IPS-18a (cell line): ENCODE data around the gene TCEAL9.
"Not testable (repeated sequence)": the region's sequence is repeated elsewhere in the genome, so short reads cannot be mapped to it uniquely, and the experiment has no call there.

Experiments used
- H3K27ac ChIP-seq: one replicate; pipeline ENCODE4 v1.5.1; 2013; ENCODE audit warnings: low read length
- H3K27me3 ChIP-seq: one replicate; pipeline ENCODE4 v1.6.1; 2013; ENCODE audit warnings: mild to moderate bottlenecking, low read length; ENCODE audit not compliant: control insufficient read depth, insufficient read depth
- H3K36me3 ChIP-seq: one replicate; pipeline ENCODE4 v1.6.1; 2013; ENCODE audit warnings: low read depth, low read length; ENCODE audit not compliant: control insufficient read depth
- H3K4me1 ChIP-seq: one replicate; pipeline ENCODE4 v1.6.1; 2013; ENCODE audit warnings: low read depth, low read length; ENCODE audit not compliant: control insufficient read depth
- H3K4me3 ChIP-seq: one replicate; pipeline ENCODE4 v1.5.1; 2013; ENCODE audit warnings: low read length
- H3K9ac ChIP-seq: one replicate; pipeline ENCODE4 v1.6.1; 2013; ENCODE audit warnings: mild to moderate bottlenecking, low read length, moderate library complexity
- H3K9me3 ChIP-seq: one replicate; pipeline ENCODE4 v1.6.1; 2013; ENCODE audit warnings: low read depth, low read length; ENCODE audit not compliant: control insufficient read depth

TCEAL9 gene

GRCh38 chrX:103356858-103357257 is 552 bp downstream of the TCEAL9 start:
- peaks cover 8% of the 10 kb centered on the region for H3K36me3 ChIP-seq
- peak overlapping the region; percentile 94 for H3K9ac ChIP-seq
- peak overlapping the region; percentile 62 for H3K27ac ChIP-seq
- no peaks in the 10 kb centered on the region for H3K9me3 ChIP-seq
- no peaks in the 10 kb centered on the region for H3K27me3 ChIP-seq
- H3K4me1 ChIP-seq, result peaks cover 11% of the 10 kb centered on the region
- peak overlapping the region; percentile 94 for H3K4me3 ChIP-seq

GRCh38 chrX:103357871-103358270 is 1.6 kb downstream of the TCEAL9 start:
- peak overlapping the region; percentile 94 for H3K9ac ChIP-seq
- H3K27me3 ChIP-seq, result no peaks in the 10 kb centered on the region
- no peak overlapping the region for H3K27ac ChIP-seq
- H3K36me3 ChIP-seq, result peaks cover 8% of the 10 kb centered on the region
- peak overlapping the region; percentile 94 for H3K4me3 ChIP-seq
- peaks cover 22% of the 10 kb centered on the region for H3K4me1 ChIP-seq
- no peaks in the 10 kb centered on the region for H3K9me3 ChIP-seq

GRCh38 chrX:103359605-103360004 is 3.3 kb downstream of the TCEAL9 start:
- not testable (repeated sequence) for H3K9ac ChIP-seq, H3K27me3 ChIP-seq, H3K27ac ChIP-seq, H3K4me3 ChIP-seq, H3K9me3 ChIP-seq, H3K36me3 ChIP-seq
- H3K4me1 ChIP-seq, result peaks cover 23% of the 10 kb centered on the region

GRCh38 chrX:103360092-103360491 is 3.8 kb downstream of the TCEAL9 start:
- no peak overlapping the region for H3K9ac ChIP-seq
- H3K4me1 ChIP-seq, result peaks cover 23% of the 10 kb centered on the region
- H3K9me3 ChIP-seq, result no peaks in the 10 kb centered on the region
- H3K27ac ChIP-seq, result no peak overlapping the region
- no peaks in the 10 kb centered on the region for H3K27me3 ChIP-seq
- H3K4me3 ChIP-seq, result no peak overlapping the region
- H3K36me3 ChIP-seq, result peaks cover 8% of the 10 kb centered on the region

GRCh38 chrX:103360916-103361315 is 4.6 kb downstream of the TCEAL9 start:
- H3K36me3 ChIP-seq, result peaks cover 8% of the 10 kb centered on the region
- H3K27ac ChIP-seq, result no peak overlapping the region
- no peaks in the 10 kb centered on the region for H3K9me3 ChIP-seq
- no peaks in the 10 kb centered on the region for H3K27me3 ChIP-seq
- H3K4me1 ChIP-seq, result peaks cover 23% of the 10 kb centered on the region
- no peak overlapping the region for H3K4me3 ChIP-seq
- H3K9ac ChIP-seq, result no peak overlapping the region

GRCh38 chrX:103361798-103362197 is 5.5 kb downstream of the TCEAL9 start:
- Histone ChIP-seq H3K36me3 (peaks cover 8% of the 10 kb centered on the region), H3K4me1 (peaks cover 23% of the 10 kb centered on the region), H3K27ac (no peak overlapping the region), H3K9ac (peak overlapping the region; percentile 4), H3K4me3 (no peak overlapping the region), H3K27me3 (no peaks in the 10 kb centered on the region), H3K9me3 (no peaks in the 10 kb centered on the region)

GRCh38 chrX:103362474-103362873 is 6.2 kb downstream of the TCEAL9 start:
- Histone ChIP-seq H3K9ac (peak overlapping the region; percentile 4), H3K36me3 (peaks cover 7% of the 10 kb centered on the region), H3K4me3 (peak overlapping the region; percentile 19), H3K4me1 (peaks cover 23% of the 10 kb centered on the region), H3K27me3 (no peaks in the 10 kb centered on the region), H3K9me3 (no peaks in the 10 kb centered on the region), H3K27ac (no peak overlapping the region)

GRCh38 chrX:103363046-103363445 is 6.7 kb downstream of the TCEAL9 start:
- Histone ChIP-seq H3K4me3 (no peak overlapping the region), H3K4me1 (peaks cover 18% of the 10 kb centered on the region), H3K9ac (no peak overlapping the region), H3K36me3 (peaks cover 1% of the 10 kb centered on the region), H3K27ac (no peak overlapping the region), H3K9me3 (no peaks in the 10 kb centered on the region), H3K27me3 (no peaks in the 10 kb centered on the region)

GRCh38 chrX:103367502-103367901 is 11.2 kb downstream of the TCEAL9 start:
- H3K27me3 ChIP-seq, result no peaks in the 10 kb centered on the region
- peaks cover 5% of the 10 kb centered on the region for H3K4me1 ChIP-seq
- no peaks in the 10 kb centered on the region for H3K9me3 ChIP-seq
- H3K4me3 ChIP-seq, result no peak overlapping the region
- no peak overlapping the region for H3K9ac ChIP-seq
- no peaks in the 10 kb centered on the region for H3K36me3 ChIP-seq
- H3K27ac ChIP-seq, result no peak overlapping the region

- Histone ChIP-seq H3K4me3 (no peak overlapping the region), H3K9me3 (no peaks in the 10 kb centered on the region), H3K36me3 (no peaks in the 10 kb centered on the region), H3K27ac (no peak overlapping the region), H3K9ac (no peak overlapping the region), H3K4me1 (no peaks in the 10 kb centered on the region), H3K27me3 (no peaks in the 10 kb centered on the region)
Observed at GRCh38 chrX:103369479-103369878, 13.2 kb downstream of the TCEAL9 start.

- Histone ChIP-seq H3K4me1 (peaks cover 8% of the 10 kb centered on the region), H3K4me3 (no peak overlapping the region), H3K27me3 (no peaks in the 10 kb centered on the region), H3K27ac (no peak overlapping the region), H3K9ac (no peak overlapping the region), H3K9me3 (no peaks in the 10 kb centered on the region), H3K36me3 (peaks cover 6% of the 10 kb centered on the region)
Observed at GRCh38 chrX:103372886-103373285, 16.6 kb downstream of the TCEAL9 start.

- H3K27ac ChIP-seq, result no peak overlapping the region
- no peak overlapping the region for H3K9ac ChIP-seq
- peaks cover 12% of the 10 kb centered on the region for H3K36me3 ChIP-seq
- H3K4me1 ChIP-seq, result peaks cover 9% of the 10 kb centered on the region
- H3K9me3 ChIP-seq, result no peaks in the 10 kb centered on the region
- no peaks in the 10 kb centered on the region for H3K27me3 ChIP-seq
- H3K4me3 ChIP-seq, result no peak overlapping the region
Observed at GRCh38 chrX:103373581-103373980, 17.3 kb downstream of the TCEAL9 start.
